Large intestine (tissue), 3 donors: Measurements from ENCODE around the gene MYD88. TPM values are rescaled to one million over a fixed set of nuclear protein-coding genes. Genes with fewer than 3 reads are reported as not detected.

ENCODE experiments used
- DNase-seq, 2 donors: peaks; one replicate each; pipeline versions ENCODE4 v3.0.0 to v3.0.0-alpha.2; 2013
- H3K27ac ChIP-seq: one replicate; pipeline ENCODE4 v1.5.1; 2013; ENCODE audit warnings: low read length
- H3K27me3 ChIP-seq: 2 replicates; pipeline ENCODE4 v1.6.1; 2013; ENCODE audit warnings: low read length; ENCODE audit not compliant: control insufficient read depth, insufficient read depth
- H3K36me3 ChIP-seq: 2 replicates; pipeline ENCODE4 v1.6.1; 2013; ENCODE audit warnings: low read length; ENCODE audit not compliant: control insufficient read depth, insufficient read depth
- H3K4me1 ChIP-seq: one replicate; pipeline ENCODE4 v1.6.1; 2013; ENCODE audit warnings: low read length; ENCODE audit not compliant: control insufficient read depth, insufficient read depth
- H3K4me3 ChIP-seq: one replicate; pipeline ENCODE4 v1.5.1; 2013; ENCODE audit warnings: low read length
- H3K9me3 ChIP-seq: one replicate; pipeline ENCODE4 v1.6.1; 2013; ENCODE audit warnings: mild to moderate bottlenecking, low read depth, low read length, moderate library complexity; ENCODE audit not compliant: control insufficient read depth
- WGBS: methylation state at CpG from one replicate; pipeline ENCODE4 v1.1.5; 2013; ENCODE audit warnings: low lambda C conversion rate; ENCODE audit not compliant: insufficient coverage; 5-methylcytosine and 5-hydroxymethylcytosine counted together
- polyA plus RNA-seq: library from polyadenylated mRNA; unstranded; fragments of 120-200 nt; gene quantifications from one replicate; pipeline ENCODE4 v1.2.1, GENCODE V29; 2013

The MYD88 gene
- polyA plus RNA-seq, 1 donor: 31.0 TPM

DNA sequence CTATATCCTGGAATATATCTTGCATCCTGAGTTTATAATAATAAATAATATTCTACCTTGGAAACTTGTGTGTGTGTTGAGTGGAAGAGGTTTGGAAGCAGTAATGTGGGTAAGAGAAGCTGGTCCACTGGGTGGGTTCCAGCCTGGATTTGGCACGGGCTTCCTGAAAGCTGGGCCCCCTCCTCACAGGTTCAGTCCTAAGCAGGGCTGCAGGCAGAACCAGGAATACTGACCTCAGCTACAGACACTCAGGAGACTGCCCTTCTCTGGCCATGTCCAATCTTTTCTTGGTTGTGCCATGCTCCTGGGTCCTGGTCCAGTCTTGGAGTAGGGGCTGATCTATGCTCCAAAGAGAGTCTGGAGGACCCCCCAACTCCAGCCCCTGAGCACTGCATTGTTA, 4.5 kb downstream of the MYD88 start:
- WGBS: no CpG with 5 or more reads among the region's 1 CpG
- H3K4me1 ChIP-seq: peaks cover 10% of the 10 kb centered on the region
- no peaks in the 10 kb centered on the region for H3K9me3 ChIP-seq
- peaks cover 20% of the 10 kb centered on the region for H3K36me3 ChIP-seq
- H3K27ac ChIP-seq: no peak overlapping the region
- H3K4me3 ChIP-seq: no peak overlapping the region
- DNase-seq: no peak
- H3K27me3 ChIP-seq: no peaks in the 10 kb centered on the region

DNA sequence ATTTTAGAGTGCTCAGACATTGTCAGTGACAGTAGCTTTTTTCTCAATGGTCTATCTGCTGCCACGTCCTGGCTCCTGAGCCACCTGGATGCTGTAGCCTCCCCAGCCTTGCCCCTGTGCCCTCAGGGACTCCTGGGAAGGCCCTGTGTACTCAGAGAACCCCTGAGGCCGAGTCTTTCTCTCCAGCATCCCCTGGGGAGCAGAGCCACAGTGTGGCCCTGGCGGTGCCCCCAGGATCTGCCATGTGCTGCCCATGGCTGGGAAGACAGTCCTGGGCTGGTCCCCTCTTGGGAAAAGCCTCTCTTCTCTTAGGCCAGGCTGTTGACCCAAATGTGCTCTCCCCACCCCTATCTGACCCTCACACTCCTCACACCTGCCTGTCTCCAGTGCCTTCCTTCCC, 5.0 kb downstream of the MYD88 start:
- H3K9me3 ChIP-seq: no peaks in the 10 kb centered on the region
- no peak for DNase-seq
- WGBS: no CpG with 5 or more reads among the region's 3 CpGs

DNA sequence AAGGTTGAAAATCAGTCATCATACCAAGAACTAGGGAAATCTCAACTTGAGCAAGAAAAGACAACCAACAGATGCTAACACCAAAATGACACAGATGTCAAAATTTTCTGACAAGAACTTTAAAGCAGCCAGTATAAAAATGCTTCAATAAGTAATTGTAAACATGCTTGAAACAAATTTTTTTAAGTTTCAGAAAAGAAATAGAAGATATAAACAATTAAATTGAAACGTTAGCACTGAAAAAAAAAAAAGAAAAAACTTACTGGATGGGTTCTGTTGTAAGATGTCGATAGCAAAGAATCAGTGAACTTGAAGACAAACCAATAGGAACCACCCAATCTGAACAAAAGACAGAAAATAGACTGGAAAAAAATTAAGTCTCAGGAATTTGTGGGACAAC, 8.0 kb downstream of the MYD88 start:
- 92% methylated on average over 2 of the region's 2 CpGs for WGBS
- Histone ChIP-seq H3K27ac (no peak overlapping the region), H3K27me3 (no peaks in the 10 kb centered on the region), H3K36me3 (peaks cover 10% of the 10 kb centered on the region), H3K4me3 (no peak overlapping the region), H3K4me1 (no peaks in the 10 kb centered on the region), H3K9me3 (no peaks in the 10 kb centered on the region)
- no peak for DNase-seq

More for the DNA sequence above, 5.0 kb downstream of the MYD88 start:
- Histone ChIP-seq H3K4me3 (no peak overlapping the region), H3K4me1 (peaks cover 8% of the 10 kb centered on the region), H3K36me3 (peaks cover 20% of the 10 kb centered on the region), H3K27me3 (no peaks in the 10 kb centered on the region), H3K27ac (no peak overlapping the region)

DNA sequence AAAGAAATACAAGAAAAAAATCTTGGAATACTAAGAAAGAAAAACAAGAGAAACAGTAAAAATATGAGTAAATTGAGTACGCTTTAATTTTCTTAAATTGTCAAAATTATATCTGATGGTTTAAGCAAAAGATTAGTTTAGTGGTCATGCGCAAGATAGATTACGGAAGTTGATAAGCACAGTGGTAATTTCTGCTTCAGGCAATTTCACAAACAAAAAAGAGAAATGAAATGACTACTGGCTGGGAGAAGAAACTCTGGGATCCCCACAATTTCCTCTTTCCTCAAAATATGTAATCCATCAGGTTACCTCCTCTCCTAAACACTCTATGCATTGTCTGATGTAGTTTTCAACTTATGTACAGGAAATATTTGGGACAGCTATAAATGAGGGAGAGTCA, 9.0 kb downstream of the MYD88 start:
- H3K27me3 ChIP-seq: no peaks in the 10 kb centered on the region
- H3K4me1 ChIP-seq: no peaks in the 10 kb centered on the region
- H3K27ac ChIP-seq: no peak overlapping the region
- H3K36me3 ChIP-seq: peaks cover 3% of the 10 kb centered on the region
- no peaks in the 10 kb centered on the region for H3K9me3 ChIP-seq
- no peak for DNase-seq
- H3K4me3 ChIP-seq: no peak overlapping the region
- 100% methylated on average over 3 of the region's 3 CpGs for WGBS

DNA sequence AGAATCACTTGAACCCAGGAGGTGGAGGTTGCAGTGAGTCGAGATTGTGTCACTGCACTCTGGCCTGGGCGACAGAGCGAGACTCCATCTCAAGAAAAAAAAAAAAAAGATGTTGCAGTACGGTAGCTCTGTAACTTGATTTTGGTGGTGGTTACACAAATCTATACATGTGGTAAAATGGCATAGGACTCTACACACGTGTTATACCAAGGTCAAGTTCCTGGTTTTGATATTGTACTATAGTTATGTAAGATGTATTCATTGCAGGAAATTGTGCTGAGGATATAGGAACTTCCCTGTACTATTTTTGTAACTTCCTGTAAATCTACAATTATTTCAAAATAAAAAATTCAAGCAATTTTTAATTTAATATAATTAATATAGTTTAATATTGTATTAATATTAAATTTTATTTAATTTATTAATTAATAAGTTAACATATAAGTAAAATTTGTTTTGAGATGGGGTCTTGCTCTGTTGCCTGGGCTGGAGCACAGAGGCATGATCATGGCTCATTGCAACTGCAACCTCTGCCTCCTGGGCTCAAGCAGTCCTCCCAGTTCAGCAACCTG, 9.9 kb downstream of the MYD88 start:
- Histone ChIP-seq H3K36me3 (no peaks in the 10 kb centered on the region), H3K4me3 (no peak overlapping the region), H3K4me1 (no peaks in the 10 kb centered on the region), H3K27me3 (no peaks in the 10 kb centered on the region), H3K27ac (no peak overlapping the region), H3K9me3 (no peaks in the 10 kb centered on the region)
- no CpG with 5 or more reads among the region's 5 CpGs for WGBS
- DNase-seq: no peak

DNA sequence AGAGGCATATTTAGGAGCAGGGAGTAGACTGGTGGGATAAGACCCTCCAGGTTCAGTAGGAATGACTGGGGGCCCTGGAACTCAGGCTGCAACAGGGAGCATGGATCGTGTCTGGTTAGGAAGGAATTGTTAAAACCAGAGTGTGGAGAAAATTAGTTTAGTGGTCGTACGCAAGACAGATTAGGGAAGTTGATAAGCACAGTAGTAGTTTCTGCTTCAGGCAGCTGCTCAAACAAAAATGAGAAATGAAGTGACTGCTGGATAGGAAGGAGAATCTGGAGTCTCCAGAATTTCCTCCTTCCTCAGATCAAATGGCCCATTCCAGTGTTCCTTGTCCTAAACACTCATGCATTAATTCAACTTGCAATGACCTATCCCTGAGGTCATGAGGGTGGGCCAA, 11.2 kb downstream of the MYD88 start:
- Histone ChIP-seq H3K27ac (no peak overlapping the region), H3K36me3 (no peaks in the 10 kb centered on the region), H3K4me3 (no peak overlapping the region), H3K9me3 (no peaks in the 10 kb centered on the region), H3K27me3 (no peaks in the 10 kb centered on the region), H3K4me1 (no peaks in the 10 kb centered on the region)
- no peak for DNase-seq
- 80% methylated on average over 1 of the region's 3 CpGs for WGBS

DNA sequence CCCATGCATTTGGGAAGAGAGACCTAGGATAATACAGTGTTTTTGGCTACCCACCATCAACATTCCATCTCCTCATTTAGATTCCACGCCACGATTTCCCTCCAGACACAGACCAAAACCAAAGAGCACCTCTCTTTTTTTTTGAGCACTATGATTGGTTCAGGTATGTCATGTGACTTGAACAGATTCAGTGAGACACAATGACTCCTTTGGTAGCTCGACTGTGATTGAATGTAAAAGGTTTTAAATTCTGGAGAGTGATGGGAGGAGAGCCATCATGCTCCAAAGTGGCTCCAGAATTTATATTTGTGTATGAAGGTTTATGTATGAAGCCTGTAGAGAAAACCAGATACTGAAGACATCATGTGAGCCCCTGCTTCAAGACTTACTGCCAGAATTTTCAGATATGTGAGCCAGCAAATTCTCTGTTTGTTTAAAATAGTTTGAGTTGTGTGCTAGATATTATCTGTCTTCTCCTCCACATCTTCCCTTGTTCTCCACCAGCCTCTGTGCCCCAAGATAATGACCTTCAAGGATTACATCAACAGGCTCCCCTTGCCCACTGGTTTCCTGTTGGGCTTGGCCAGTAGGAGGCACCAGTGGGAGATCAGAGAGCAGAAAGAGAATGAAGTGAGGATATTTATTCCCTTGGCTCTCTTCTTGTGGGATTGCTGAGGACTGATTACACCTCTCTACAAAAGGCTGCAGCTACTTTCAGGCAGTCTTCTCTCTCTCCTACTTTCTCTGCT, 12.5 kb downstream of the MYD88 start:
- no peak overlapping the region for H3K4me3 ChIP-seq
- H3K36me3 ChIP-seq: no peaks in the 10 kb centered on the region
- no peak for DNase-seq
- no peaks in the 10 kb centered on the region for H3K4me1 ChIP-seq
- H3K27ac ChIP-seq: no peak overlapping the region
- H3K27me3 ChIP-seq: no peaks in the 10 kb centered on the region
- no CpG with 5 or more reads among the region's 3 CpGs for WGBS
- no peaks in the 10 kb centered on the region for H3K9me3 ChIP-seq

DNA sequence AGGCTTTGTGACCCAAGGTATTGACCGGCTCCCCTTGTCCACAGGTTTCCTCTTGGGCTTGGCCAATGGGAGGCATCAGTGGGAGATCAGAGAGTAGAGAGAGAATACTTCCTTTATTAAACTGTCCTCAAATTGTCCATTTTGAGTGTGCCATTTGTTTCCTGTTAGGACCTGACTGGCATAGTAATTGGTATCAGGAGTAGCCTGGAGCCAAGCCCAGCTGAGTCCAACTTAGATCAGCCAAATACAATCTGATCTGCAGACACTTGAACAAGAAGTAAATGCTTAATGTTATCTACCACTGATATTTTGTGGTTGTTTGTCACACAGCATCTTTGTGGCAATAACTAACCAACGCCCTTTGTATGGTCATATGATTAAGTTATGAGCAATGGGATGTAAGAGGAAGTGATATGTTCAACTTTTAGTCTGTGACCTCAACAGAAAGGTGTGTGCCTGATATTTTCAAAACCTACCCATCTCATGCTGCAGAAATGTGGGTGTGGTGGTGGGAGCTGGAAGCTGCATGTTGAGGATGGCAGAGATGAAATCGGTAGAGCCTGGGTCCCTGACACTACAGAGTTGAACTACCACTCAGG, 13.3 kb downstream of the MYD88 start:
- H3K36me3 ChIP-seq: no peaks in the 10 kb centered on the region
- no peak overlapping the region for H3K4me3 ChIP-seq
- no peak overlapping the region for H3K27ac ChIP-seq
- H3K27me3 ChIP-seq: no peaks in the 10 kb centered on the region
- no peaks in the 10 kb centered on the region for H3K9me3 ChIP-seq
- no peaks in the 10 kb centered on the region for H3K4me1 ChIP-seq
- whole genome bisulfite sequencing: no CpG with 5 or more reads among the region's 3 CpGs
- DNase-seq: peak in 1 of 2 donors; percentile 39

DNA sequence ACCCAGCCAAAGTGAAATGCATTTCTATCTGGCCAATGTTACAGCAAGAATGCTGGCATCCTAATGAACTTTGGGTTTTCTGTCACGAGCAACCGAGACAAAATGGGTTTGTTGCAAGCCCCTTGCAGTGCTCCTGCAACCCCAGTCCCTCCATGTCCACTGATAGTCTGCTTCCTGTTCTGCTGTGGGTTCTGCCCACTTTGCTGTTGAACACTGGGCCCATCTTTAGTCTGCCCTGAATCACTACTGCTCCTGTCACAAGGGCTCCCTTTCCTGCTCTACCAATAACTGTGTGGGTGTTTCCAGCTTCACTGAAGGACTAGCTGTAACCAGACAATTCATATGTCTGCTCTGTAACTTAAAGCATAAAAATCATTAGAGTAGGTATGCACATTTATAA, 14.1 kb downstream of the MYD88 start:
- no peaks in the 10 kb centered on the region for H3K4me1 ChIP-seq
- WGBS: no CpG with 5 or more reads among the region's 2 CpGs
- no peak overlapping the region for H3K4me3 ChIP-seq
- H3K27ac ChIP-seq: no peak overlapping the region
- no peak for DNase-seq
- H3K9me3 ChIP-seq: no peaks in the 10 kb centered on the region
- no peaks in the 10 kb centered on the region for H3K27me3 ChIP-seq
- no peaks in the 10 kb centered on the region for H3K36me3 ChIP-seq

DNA sequence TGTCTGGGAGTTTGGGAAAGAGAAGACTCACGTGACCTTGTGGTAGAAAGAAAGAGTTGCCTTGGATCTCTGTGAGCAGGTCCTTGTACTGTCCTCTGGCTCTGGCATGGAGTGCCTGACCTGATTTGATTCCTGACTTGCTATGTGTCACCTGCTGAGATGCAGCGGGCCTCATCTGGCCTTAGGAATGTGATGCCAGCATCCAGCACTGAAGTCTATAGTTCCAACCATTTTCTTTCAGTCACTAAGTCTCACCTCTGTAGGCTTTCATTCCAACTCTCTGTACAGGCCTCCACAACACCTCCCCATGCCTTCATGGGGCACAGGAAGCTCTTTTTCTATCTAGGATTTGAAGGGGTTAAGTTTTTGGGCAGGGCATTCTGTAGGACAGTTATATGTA, 14.8 kb downstream of the MYD88 start:
- Histone ChIP-seq H3K4me3 (no peak overlapping the region), H3K4me1 (no peaks in the 10 kb centered on the region), H3K27ac (no peak overlapping the region), H3K9me3 (no peaks in the 10 kb centered on the region), H3K36me3 (no peaks in the 10 kb centered on the region), H3K27me3 (no peaks in the 10 kb centered on the region)
- no CpG with 5 or more reads among the region's 2 CpGs for WGBS
- DNase-seq: no peak
